DOHH2 (cell line): ENCODE results near the gene OPA3.

Experiments used
- EZH2phosphoT487 ChIP-seq: fragments of 200-600 bp; sonication (generic); IDR thresholded peaks from 2 replicates; pipeline ENCODE4 v1.6.1; 2017; ENCODE audit warnings: borderline replicate concordance, mild to moderate bottlenecking, antibody characterized with exemption, low read length, moderate library complexity, mixed read lengths
- TF ChIP-seq, protein P1 (sequence below): fragments of 200-600 bp; sonication (generic); IDR thresholded peaks from one replicate; pipeline ENCODE4 v1.5.1; 2014; ENCODE audit warnings: antibody characterized with exemption, mild to moderate bottlenecking, low read depth, low read length; ENCODE audit not compliant: poor library complexity, severe bottlenecking

DNA sequence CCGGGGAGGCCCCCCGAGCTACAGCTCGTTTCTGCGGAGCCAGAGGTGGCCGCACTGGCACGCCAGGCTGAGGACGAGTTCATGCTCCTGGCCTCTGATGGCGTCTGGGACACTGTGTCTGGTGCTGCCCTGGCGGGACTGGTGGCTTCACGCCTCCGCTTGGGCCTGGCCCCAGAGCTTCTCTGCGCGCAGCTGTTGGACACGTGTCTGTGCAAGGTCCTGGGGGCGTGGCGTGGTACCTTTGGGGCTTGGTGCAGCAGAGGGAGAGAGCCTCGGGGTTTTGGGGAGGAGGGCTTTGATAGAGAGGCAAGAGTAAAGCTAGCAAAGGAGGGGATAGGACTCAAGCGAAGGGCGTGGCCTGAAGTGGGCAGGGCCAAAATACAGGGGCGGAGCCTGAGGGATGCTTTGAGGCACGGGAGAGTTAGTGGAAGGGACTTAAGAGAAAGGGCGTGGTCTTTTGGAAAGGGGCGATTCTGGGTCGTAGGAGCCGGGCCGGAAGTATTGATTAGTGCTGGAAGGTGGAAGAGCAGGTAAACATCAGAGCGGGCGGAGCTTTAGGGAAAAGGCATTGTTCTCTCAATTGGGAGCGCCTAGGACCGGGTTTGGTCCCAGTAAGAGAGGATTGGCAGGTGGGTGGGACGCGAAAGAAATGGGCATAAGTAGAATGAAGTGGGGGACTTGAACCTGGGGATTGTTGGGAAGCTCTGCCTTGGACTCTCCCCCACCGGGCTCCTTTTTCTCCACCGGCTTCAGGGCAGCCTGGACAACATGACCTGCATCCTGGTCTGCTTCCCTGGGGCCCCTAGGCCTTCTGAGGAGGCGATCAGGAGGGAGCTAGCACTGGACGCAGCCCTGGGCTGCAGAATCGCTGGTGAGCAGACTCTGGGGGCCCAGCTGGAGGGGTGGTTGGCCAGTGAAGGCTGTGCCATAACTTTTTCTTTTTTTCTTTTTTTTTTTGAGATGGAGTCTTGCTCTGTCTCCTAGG lies 85.1 kb downstream of the OPA3 start:
- TF ChIP-seq, protein P1, sequence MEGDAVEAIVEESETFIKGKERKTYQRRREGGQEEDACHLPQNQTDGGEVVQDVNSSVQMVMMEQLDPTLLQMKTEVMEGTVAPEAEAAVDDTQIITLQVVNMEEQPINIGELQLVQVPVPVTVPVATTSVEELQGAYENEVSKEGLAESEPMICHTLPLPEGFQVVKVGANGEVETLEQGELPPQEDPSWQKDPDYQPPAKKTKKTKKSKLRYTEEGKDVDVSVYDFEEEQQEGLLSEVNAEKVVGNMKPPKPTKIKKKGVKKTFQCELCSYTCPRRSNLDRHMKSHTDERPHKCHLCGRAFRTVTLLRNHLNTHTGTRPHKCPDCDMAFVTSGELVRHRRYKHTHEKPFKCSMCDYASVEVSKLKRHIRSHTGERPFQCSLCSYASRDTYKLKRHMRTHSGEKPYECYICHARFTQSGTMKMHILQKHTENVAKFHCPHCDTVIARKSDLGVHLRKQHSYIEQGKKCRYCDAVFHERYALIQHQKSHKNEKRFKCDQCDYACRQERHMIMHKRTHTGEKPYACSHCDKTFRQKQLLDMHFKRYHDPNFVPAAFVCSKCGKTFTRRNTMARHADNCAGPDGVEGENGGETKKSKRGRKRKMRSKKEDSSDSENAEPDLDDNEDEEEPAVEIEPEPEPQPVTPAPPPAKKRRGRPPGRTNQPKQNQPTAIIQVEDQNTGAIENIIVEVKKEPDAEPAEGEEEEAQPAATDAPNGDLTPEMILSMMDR = no peak
- no peak for TF ChIP-seq EZH2phosphoT487
